BJ (cell line): ENCODE results near the gene ADAMTS17. TPM values are rescaled to one million over a fixed set of nuclear protein-coding genes. Genes with fewer than 3 reads are reported as not detected.

ENCODE experiments used
- CTCF ChIA-PET: fragments of 350-600 bp; formaldehyde crosslinking; extraction: SDS; loops from one replicate; lab custom pipeline; 2021; ENCODE audit warnings: antibody characterized with exemption, inconsistent platforms; lab: Yijun Ruan, JAX
- POLR2A ChIA-PET: fragments of 300-600 bp; sonication (Branson Sonifier 250); formaldehyde crosslinking; extraction: SDS; loops from one replicate; lab custom pipeline; 2021; ENCODE audit warnings: antibody characterized with exemption; lab: Charles Lee
- DNase-seq: peaks from one replicate; pipeline ENCODE4 v3.0.0-alpha.2; 2011; ENCODE audit warnings: low read depth
- H3K27me3 ChIP-seq: 2 replicates; pipeline ENCODE4 v1.6.0; 2011; ENCODE audit warnings: low read length; ENCODE audit not compliant: control insufficient read depth, insufficient read depth
- H3K36me3 ChIP-seq: 2 replicates; pipeline ENCODE4 v1.5.1; 2011; ENCODE audit warnings: low read length; ENCODE audit not compliant: control insufficient read depth, insufficient read depth
- H3K4me3 ChIP-seq: 2 replicates; pipeline ENCODE4 v1.5.1; 2011; ENCODE audit warnings: low read depth, mild to moderate bottlenecking, control low read depth, low read length
- polyA plus RNA-seq: library from polyadenylated mRNA; depleted of rRNA; stranded (reverse); fragments of >200 nt; gene quantifications from 2 replicates; pipeline ENCODE4 v1.2.3, GENCODE V29; 2011
- TF ChIP-seq, protein P1 (sequence below): IDR thresholded peaks from 2 replicates; pipeline ENCODE4 v1.5.1; 2011; ENCODE audit warnings: low read depth, mild to moderate bottlenecking, control low read depth, inconsistent platforms, low read length, moderate library complexity; ENCODE audit not compliant: insufficient read depth

ADAMTS17 gene
- polyA plus RNA-seq, 1 experiment = not detected

DNA sequence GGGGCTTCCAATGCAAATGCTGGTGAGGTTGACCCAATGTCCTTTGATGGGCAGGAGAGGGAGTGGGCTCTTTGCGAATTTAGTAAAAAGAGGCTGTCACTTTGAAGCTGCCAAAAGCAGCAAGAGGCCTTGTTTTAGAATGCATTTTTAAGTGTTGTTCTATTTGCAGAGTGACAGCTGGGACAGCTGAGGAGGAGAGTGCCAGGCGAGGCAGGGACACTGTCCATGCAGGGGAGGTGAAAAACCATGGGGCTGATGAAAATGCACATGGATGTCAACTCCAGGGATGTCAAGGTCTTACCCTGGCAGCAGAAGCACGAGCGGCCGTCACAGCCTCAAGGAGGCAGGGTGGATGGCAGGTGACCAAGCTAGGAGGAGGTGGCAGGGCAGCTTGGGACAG, 279.8 kb downstream of the ADAMTS17 start:
- TF ChIP-seq, protein P1, sequence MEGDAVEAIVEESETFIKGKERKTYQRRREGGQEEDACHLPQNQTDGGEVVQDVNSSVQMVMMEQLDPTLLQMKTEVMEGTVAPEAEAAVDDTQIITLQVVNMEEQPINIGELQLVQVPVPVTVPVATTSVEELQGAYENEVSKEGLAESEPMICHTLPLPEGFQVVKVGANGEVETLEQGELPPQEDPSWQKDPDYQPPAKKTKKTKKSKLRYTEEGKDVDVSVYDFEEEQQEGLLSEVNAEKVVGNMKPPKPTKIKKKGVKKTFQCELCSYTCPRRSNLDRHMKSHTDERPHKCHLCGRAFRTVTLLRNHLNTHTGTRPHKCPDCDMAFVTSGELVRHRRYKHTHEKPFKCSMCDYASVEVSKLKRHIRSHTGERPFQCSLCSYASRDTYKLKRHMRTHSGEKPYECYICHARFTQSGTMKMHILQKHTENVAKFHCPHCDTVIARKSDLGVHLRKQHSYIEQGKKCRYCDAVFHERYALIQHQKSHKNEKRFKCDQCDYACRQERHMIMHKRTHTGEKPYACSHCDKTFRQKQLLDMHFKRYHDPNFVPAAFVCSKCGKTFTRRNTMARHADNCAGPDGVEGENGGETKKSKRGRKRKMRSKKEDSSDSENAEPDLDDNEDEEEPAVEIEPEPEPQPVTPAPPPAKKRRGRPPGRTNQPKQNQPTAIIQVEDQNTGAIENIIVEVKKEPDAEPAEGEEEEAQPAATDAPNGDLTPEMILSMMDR = no peak
- ChIA-PET CTCF (no interaction called here), POLR2A (no interaction called here)
- Histone ChIP-seq H3K36me3 (no peaks in the 10 kb centered on the region), H3K27me3 (no peaks in the 10 kb centered on the region), H3K4me3 (no peak overlapping the region)
- DNase-seq = no peak

DNA sequence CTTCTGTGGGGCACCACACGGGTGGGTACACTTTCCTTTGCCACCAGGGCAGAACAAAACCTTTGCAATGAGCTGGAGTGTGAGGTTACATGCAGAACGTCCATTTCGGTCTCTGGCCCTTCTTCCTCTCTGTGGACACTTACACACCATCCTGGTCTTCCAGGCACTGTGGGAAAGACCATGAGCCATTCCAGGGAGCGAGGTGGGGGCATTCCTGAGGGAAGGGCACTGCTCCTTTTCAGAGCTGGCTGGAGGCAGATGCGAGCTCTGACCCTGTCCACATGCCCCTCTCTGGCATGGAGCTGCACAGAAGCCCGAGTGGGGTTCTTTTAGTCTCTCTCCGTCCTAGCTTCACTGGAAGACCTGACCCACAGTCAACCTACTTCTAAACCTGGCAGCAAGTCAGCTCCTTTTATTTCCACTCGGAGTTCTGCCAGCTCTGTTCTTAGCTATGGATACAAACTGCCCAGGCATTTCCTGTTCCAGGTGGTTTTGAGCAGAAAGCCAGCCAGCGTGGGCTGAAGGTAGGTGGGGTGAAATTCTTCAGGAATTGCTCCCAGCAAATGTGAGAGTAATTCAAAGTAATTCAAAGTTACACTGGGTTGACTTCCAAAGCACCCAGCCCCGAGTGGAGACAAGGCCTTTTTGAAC, 281.4 kb downstream of the ADAMTS17 start:
- DNase-seq = no peak
- Histone ChIP-seq H3K27me3 (no peaks in the 10 kb centered on the region), H3K4me3 (no peak overlapping the region), H3K36me3 (no peaks in the 10 kb centered on the region)
- ChIA-PET CTCF (no interaction called here), POLR2A (no interaction called here)
- TF ChIP-seq, protein P1 = no peak

DNA sequence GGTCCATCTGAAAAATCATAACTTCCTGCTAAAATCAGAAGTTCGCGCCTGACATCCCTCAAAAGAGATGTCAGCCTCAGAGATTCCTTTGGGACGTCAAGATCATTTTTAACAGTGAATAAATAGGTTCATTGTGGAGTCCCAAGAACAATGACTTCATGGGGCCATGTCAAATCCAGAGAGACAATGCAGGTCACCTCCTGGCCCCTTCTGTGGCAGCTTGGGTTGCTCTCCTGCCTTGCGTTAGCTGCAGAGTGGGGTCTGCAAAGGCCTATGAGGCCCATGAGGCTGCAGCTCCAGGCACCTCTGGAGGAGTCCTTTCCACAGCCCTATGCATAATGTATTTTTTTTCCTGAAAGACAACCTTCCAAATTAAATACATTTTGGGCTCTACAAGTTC, 282.3 kb downstream of the ADAMTS17 start:
- TF ChIP-seq, protein P1 = no peak
- no peak for DNase-seq
- ChIA-PET CTCF (no interaction called here), POLR2A (no interaction called here)
- H3K27me3 ChIP-seq = no peaks in the 10 kb centered on the region
- H3K4me3 ChIP-seq = no peak overlapping the region
- no peaks in the 10 kb centered on the region for H3K36me3 ChIP-seq

DNA sequence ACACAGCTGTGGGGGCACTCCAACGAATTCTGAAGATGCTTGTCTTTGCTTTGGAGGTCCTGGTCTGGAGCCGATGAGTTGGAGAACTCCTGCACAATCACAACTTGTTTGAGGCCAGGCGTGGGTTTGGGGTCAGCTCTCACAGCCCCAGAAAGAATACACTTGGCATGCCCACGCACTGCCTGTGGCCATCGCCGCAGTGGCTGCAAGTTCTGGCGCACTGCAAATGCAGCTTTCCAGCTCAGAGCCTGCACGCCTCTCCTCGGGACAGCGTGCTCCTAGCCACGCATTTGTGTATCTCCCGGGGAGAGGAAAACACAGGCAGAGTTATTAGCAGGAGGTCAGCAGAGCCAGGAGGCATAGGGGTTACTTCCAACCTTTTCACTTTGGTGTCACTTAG, 282.7 kb downstream of the ADAMTS17 start:
- ChIA-PET CTCF (no interaction called here), POLR2A (no interaction called here)
- Histone ChIP-seq H3K36me3 (no peaks in the 10 kb centered on the region), H3K27me3 (no peaks in the 10 kb centered on the region), H3K4me3 (no peak overlapping the region)
- TF ChIP-seq, protein P1 = no peak
- no peak for DNase-seq

DNA sequence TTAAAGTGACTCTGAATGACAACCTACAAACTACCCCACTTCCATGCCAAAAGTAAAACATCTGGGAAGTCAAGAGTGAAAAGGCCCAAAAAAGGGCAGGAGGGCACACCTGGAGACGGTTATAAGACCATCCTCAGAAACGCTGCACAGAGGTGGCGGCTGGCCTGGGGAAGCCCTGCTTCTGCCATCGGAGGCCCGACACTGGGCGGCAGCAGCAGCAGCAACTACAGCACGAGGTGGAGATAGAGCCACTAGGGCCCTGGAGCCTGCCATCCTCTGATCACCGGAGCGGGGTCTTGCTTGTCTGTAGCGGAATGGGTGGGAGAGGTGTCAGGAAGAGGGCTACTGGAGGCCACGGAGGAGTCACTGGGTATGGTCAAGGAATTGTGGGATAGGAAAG, 283.3 kb downstream of the ADAMTS17 start:
- Histone ChIP-seq H3K36me3 (no peaks in the 10 kb centered on the region), H3K4me3 (no peak overlapping the region), H3K27me3 (no peaks in the 10 kb centered on the region)
- ChIA-PET POLR2A (no interaction called here), CTCF (no interaction called here)
- TF ChIP-seq, protein P1 = no peak
- DNase-seq = no peak
